ENCODE results near the gene SERPING1. TPM values are rescaled to one million over a fixed set of nuclear protein-coding genes. Genes with fewer than 3 reads are reported as not detected.
A peak's percentile ranks its signal among the peaks of the same experiment; 100 is the strongest.
"Not testable (repeated sequence)": the region's sequence is repeated elsewhere in the genome, so short reads cannot be mapped to it uniquely, and the experiment has no call there.

The SERPING1 gene
- polyA plus RNA-seq, 10 donors, result 79.3 to 123 (median 102) TPM

GRCh38 chr11:57649826-57650738 is 52.6 kb downstream of the SERPING1 start, which contains the start of gene YPEL4:
YPEL4 (minus strand) TSS chr11:57649912; CDS start chr11:57647107, 2,805 bp downstream.
- DNase-seq, result peak in 1 of 3 donors; percentile 83

GRCh38 chr11:57650739-57651090 is 53.2 kb downstream of the SERPING1 start:
- no peak for DNase-seq

GRCh38 chr11:57651408-57651807 is 53.9 kb downstream of the SERPING1 start:
- no peak for DNase-seq

GRCh38 chr11:57652230-57652629 is 54.7 kb downstream of the SERPING1 start:
- not testable (repeated sequence) for DNase-seq

- DNase-seq, result no peak
Observed at GRCh38 chr11:57652662-57653061, 55.2 kb downstream of the SERPING1 start.

GRCh38 chr11:57653163-57653562 is 55.7 kb downstream of the SERPING1 start:
- DNase-seq, result no peak

GRCh38 chr11:57656885-57657193 is 59.4 kb downstream of the SERPING1 start:
- no peak for DNase-seq

GRCh38 chr11:57657194-57658022 is 59.9 kb downstream of the SERPING1 start, which contains the start of gene CLP1:
CLP1 (plus strand) TSS chr11:57657762; CDS start chr11:57659477, 1,715 bp downstream.
- peak; percentile 99 to 100 (median 100) for DNase-seq

- no peak for DNase-seq
Observed at GRCh38 chr11:57658023-57658361, 60.5 kb downstream of the SERPING1 start.

GRCh38 chr11:57659669-57660068 is 62.2 kb downstream of the SERPING1 start:
- no peak for DNase-seq

- DNase-seq, result no peak
Observed at GRCh38 chr11:57662893-57663292, 65.4 kb downstream of the SERPING1 start.

GRCh38 chr11:57663975-57664374 is 66.5 kb downstream of the SERPING1 start:
- no peak for DNase-seq

Other genes with a start within 250 kb of the SERPING1 start
- 1 to 10 TPM in 1 of 10 donors, under 1 TPM in 3, not detected in 6; 0.33 to 1.3 (median 0.48) TPM for gene PRG3, start 216.5 kb upstream of the SERPING1 start, polyA plus RNA-seq (ENCODE audit: insufficient read length in 10 of 10)
- gene PRG2, start 207.0 kb upstream of the SERPING1 start, polyA plus RNA-seq (ENCODE audit: insufficient read length in 10 of 10), result 1 to 10 TPM in 3 of 10 donors, under 1 TPM in 6, not detected in 1; 0.12 to 4.8 (median 0.79) TPM
- 10 to 100 TPM; 25.9 to 43.0 (median 31.8) TPM for gene SLC43A3, start 170.6 kb upstream of the SERPING1 start, polyA plus RNA-seq (ENCODE audit: insufficient read length in 10 of 10)
- gene RTN4RL2, start 137.2 kb upstream of the SERPING1 start, polyA plus RNA-seq (ENCODE audit: insufficient read length in 10 of 10), result 10 to 100 TPM; 17.2 to 35.0 (median 25.7) TPM
- 10 to 100 TPM in 6 of 10 donors, 1 to 10 TPM in 4; 7.8 to 14.9 (median 10.2) TPM for gene SLC43A1, start 82.0 kb upstream of the SERPING1 start, polyA plus RNA-seq (ENCODE audit: insufficient read length in 10 of 10)
- gene TIMM10, start 66.9 kb upstream of the SERPING1 start, polyA plus RNA-seq (ENCODE audit: insufficient read length in 10 of 10), result 10 to 100 TPM; 28.8 to 57.7 (median 36.6) TPM
- gene SMTNL1, start 60.1 kb upstream of the SERPING1 start, polyA plus RNA-seq (ENCODE audit: insufficient read length in 10 of 10), result 100 to 1,000 TPM in 9 of 10 donors, 10 to 100 TPM in 1; 78.8 to 282 (median 173) TPM
- gene UBE2L6, start 30.0 kb upstream of the SERPING1 start, polyA plus RNA-seq (ENCODE audit: insufficient read length in 10 of 10), result 10 to 100 TPM; 16.5 to 27.4 (median 24.2) TPM
- 1 to 10 TPM; 1.1 to 3.4 (median 1.6) TPM for gene YPEL4, start 52.2 kb downstream of the SERPING1 start, polyA plus RNA-seq (ENCODE audit: insufficient read length in 10 of 10)
- gene CLP1, start 60.1 kb downstream of the SERPING1 start, polyA plus RNA-seq (ENCODE audit: insufficient read length in 10 of 10), result 10 to 100 TPM in 1 of 10 donors, 1 to 10 TPM in 9; 7.0 to 12.2 (median 8.9) TPM
- gene ZDHHC5, start 70.4 kb downstream of the SERPING1 start, polyA plus RNA-seq (ENCODE audit: insufficient read length in 10 of 10), result 10 to 100 TPM; 27.2 to 36.7 (median 30.5) TPM
- 10 to 100 TPM; 10.3 to 15.8 (median 12.8) TPM for gene MED19, start 114.5 kb downstream of the SERPING1 start, polyA plus RNA-seq (ENCODE audit: insufficient read length in 10 of 10)
- gene TMX2, start 114.9 kb downstream of the SERPING1 start, polyA plus RNA-seq (ENCODE audit: insufficient read length in 10 of 10), result 10 to 100 TPM; 45.4 to 63.9 (median 55.3) TPM
- 10 to 100 TPM; 56.5 to 90.1 (median 69.9) TPM for gene SELENOH, start 143.8 kb downstream of the SERPING1 start, polyA plus RNA-seq (ENCODE audit: insufficient read length in 10 of 10)
- under 1 TPM in 7 of 10 donors, not detected in 3; 0.08 to 0.38 (median 0.13) TPM for gene BTBD18, start 154.1 kb downstream of the SERPING1 start, polyA plus RNA-seq (ENCODE audit: insufficient read length in 10 of 10)
- 100 to 1,000 TPM; 103 to 155 (median 134) TPM for gene CTNND1, start 164.1 kb downstream of the SERPING1 start, polyA plus RNA-seq (ENCODE audit: insufficient read length in 10 of 10)